ENCODE data around the gene CSAD.
"Not testable (repeated sequence)": the region's sequence is repeated elsewhere in the genome, so short reads cannot be mapped to it uniquely, and the experiment has no call there.

CSAD gene

GRCh38 chr12:53113136-53113705 lies 67.5 kb downstream of the CSAD start:
- DNase-seq: no peak
- TF ChIP-seq CTCF (IDR thresholded peaks at IDR 0.05; ENCODE audit: low read length): no peak
- TF ChIP-seq EZH2 (optimal IDR thresholded peaks at IDR 0.05; ENCODE audit: low read depth, low read length): no peak
- no peak for TF ChIP-seq EZH2phosphoT487 (IDR thresholded peaks at IDR 0.05; ENCODE audit: low read length)
- Histone ChIP-seq H3K4me1 (ENCODE audit: low read length) (no peaks in the 10 kb centered on the region), H3K9me2 (replicated peaks; ENCODE audit: insufficient read depth, low read length) (no peaks in the 10 kb centered on the region), H3K9me3 (replicated peaks; ENCODE audit: insufficient read depth, low read length) (no peaks in the 10 kb centered on the region), H4K20me1 (ENCODE audit: insufficient read depth, low read length) (no peaks in the 10 kb centered on the region), H2AFZ (ENCODE audit: low read length) (no peak overlapping the region), H3K27ac (ENCODE audit: low read length) (no peak overlapping the region), H3K27me3 (replicated peaks; ENCODE audit: insufficient read depth, low read length) (no peaks in the 10 kb centered on the region), H3K4me3 (ENCODE audit: low read length) (no peak overlapping the region), H3K4me2 (ENCODE audit: low read depth, low read length) (no peak overlapping the region), H3F3A (ENCODE audit: insufficient read depth, low read length) (no peaks in the 10 kb centered on the region), H3K9ac (ENCODE audit: low read length) (no peak overlapping the region), H3K79me2 (ENCODE audit: low read length) (no peaks in the 10 kb centered on the region), H3K36me3 (replicated peaks; ENCODE audit: insufficient read depth, low read length) (no peaks in the 10 kb centered on the region)

GRCh38 chr12:53112431-53112830 lies 68.3 kb downstream of the CSAD start:
- not testable (repeated sequence) for H3K9me2 ChIP-seq (replicated peaks; ENCODE audit: insufficient read depth, low read length); H3K79me2 ChIP-seq (ENCODE audit: low read length); H3K27me3 ChIP-seq (replicated peaks; ENCODE audit: insufficient read depth, low read length); H2AFZ ChIP-seq (ENCODE audit: low read length); H3K36me3 ChIP-seq (replicated peaks; ENCODE audit: insufficient read depth, low read length); H3K9me3 ChIP-seq (replicated peaks; ENCODE audit: insufficient read depth, low read length); H3F3A ChIP-seq (ENCODE audit: insufficient read depth, low read length); H3K9ac ChIP-seq (ENCODE audit: low read length); H3K4me1 ChIP-seq (ENCODE audit: low read length); DNase-seq; H3K4me2 ChIP-seq (ENCODE audit: low read depth, low read length); H4K20me1 ChIP-seq (ENCODE audit: insufficient read depth, low read length); H3K4me3 ChIP-seq (ENCODE audit: low read length); H3K27ac ChIP-seq (ENCODE audit: low read length)

All from MM.1S (cell line).